K562 (cell line): ENCODE data around the gene PARD3B. TPM values are rescaled to one million over a fixed set of nuclear protein-coding genes. Genes with fewer than 3 reads are reported as not detected.
A peak's percentile ranks its signal among the peaks of the same experiment; 100 is the strongest.

Source experiments
- ATAC-seq: fragments of 200-7000 bp; cut with Tn5 transposase; 3 replicates; pipeline ENCODE4 v1.9.1; 2020; ENCODE audit warnings: moderate library complexity
- BruUV-seq: library from RNA; stranded (reverse); fragments of 400-500 nt; replicated peaks from 2 replicates; lab custom pipeline; 2021; lab: Mats Ljungman, UMichigan
- CTCF ChIA-PET: fragments of 300-600 bp; formaldehyde crosslinking; extraction: SDS; loops from one replicate; lab custom pipeline; 2021; ENCODE audit warnings: low intra/inter-chr PET ratio; lab: Yijun Ruan, JAX
- POLR2A ChIA-PET: fragments of 300-600, 350-650 bp; sonication (Branson Sonifier 250); formaldehyde crosslinking; extraction: SDS; loops from one replicate; lab custom pipeline; 2021; ENCODE audit warnings: antibody characterized with exemption, inconsistent platforms; lab: Yijun Ruan, JAX
- DNase-seq, 4 experiments: peaks; one replicate each; pipeline versions ENCODE4 v3.0.0 to v3.0.0-alpha.2; 2011 to 2018; ENCODE audit warnings: low spot score in 3 of 4, mixed read lengths in 3 of 4; ENCODE audit errors: extremely low read depth in 1 of 4
- FAIRE-seq: peaks from 2 replicates; lab custom pipeline; 2011; peaks lifted over from hg19 to GRCh38; lab: Jason Lieb, UNC
- H2AFZ ChIP-seq: 2 replicates; pipeline ENCODE4 v1.6.0; 2011; ENCODE audit warnings: low read depth, low read length, control low read depth, inconsistent platforms
- H3K27ac ChIP-seq: fragments of 200-600 bp; 3 replicates; pipeline ENCODE4 v1.8.0; 2011; ENCODE audit warnings: low read depth, mild to moderate bottlenecking, control low read depth, inconsistent platforms, low read length, moderate library complexity, mixed read lengths; ENCODE audit errors: extremely low read depth
- H3K27me3 ChIP-seq, 2 experiments: fragments of 300-600 bp in 1 of 2; 2 replicates in 1 of 2; 3 replicates in 1 of 2; pipeline versions ENCODE4 v1.6.0 to v1.8.0; 2011; ENCODE audit warnings: inconsistent platforms in 2 of 2, low read length in 2 of 2, mild to moderate bottlenecking in 1 of 2, mixed read lengths in 1 of 2, moderate library complexity in 1 of 2; ENCODE audit not compliant: control insufficient read depth in 2 of 2, insufficient read depth in 2 of 2
- H3K36me3 ChIP-seq: fragments of 300-600 bp; 3 replicates; pipeline ENCODE4 v1.8.0; 2011; ENCODE audit warnings: mild to moderate bottlenecking, low read length, inconsistent platforms; ENCODE audit not compliant: control insufficient read depth, insufficient read depth
- H3K4me1 ChIP-seq, 2 experiments: fragments of 200-600 bp in 1 of 2; replicated peaks in 1 of 2; 2 replicates in 1 of 2; 3 replicates in 1 of 2; pipeline versions ENCODE4 v1.5.1 to v1.8.0; 2011; ENCODE audit warnings: inconsistent platforms in 2 of 2, low read length in 2 of 2, mild to moderate bottlenecking in 1 of 2, mixed read lengths in 1 of 2, moderate library complexity in 1 of 2; ENCODE audit not compliant: control insufficient read depth in 2 of 2, insufficient read depth in 2 of 2
- H3K4me2 ChIP-seq: 2 replicates; pipeline ENCODE4 v1.6.1; 2011; ENCODE audit warnings: low read length, control low read depth, inconsistent platforms, mixed read lengths; ENCODE audit not compliant: insufficient read depth
- H3K4me3 ChIP-seq: fragments of 200-600 bp; sonication (generic), shearing (Covaris generic); 2 replicates; pipeline ENCODE4 v1.5.1; 2016; ENCODE audit warnings: control low read depth, inconsistent platforms
- H3K79me2 ChIP-seq: fragments of 200-600 bp; 3 replicates; pipeline ENCODE4 v1.8.0; 2011; ENCODE audit warnings: low read length, inconsistent platforms; ENCODE audit not compliant: control insufficient read depth, insufficient read depth
- H3K9ac ChIP-seq, 2 experiments: 2 replicates each; pipeline versions ENCODE4 v1.6.0 to v1.6.1; 2011; ENCODE audit warnings: low read depth in 2 of 2, low read length in 2 of 2, control low read depth in 1 of 2, inconsistent platforms in 1 of 2, mild to moderate bottlenecking in 1 of 2, mixed read lengths in 1 of 2; ENCODE audit not compliant: insufficient read depth in 1 of 2
- H3K9me1 ChIP-seq: one replicate; pipeline ENCODE4 v1.6.0; 2011; ENCODE audit warnings: inconsistent platforms, mild to moderate bottlenecking, low read length, moderate library complexity; ENCODE audit not compliant: control insufficient read depth, insufficient read depth
- H3K9me3 ChIP-seq: replicated peaks from 2 replicates; pipeline ENCODE4 v1.5.1; 2011; ENCODE audit warnings: low read depth, low read length, inconsistent platforms; ENCODE audit not compliant: control insufficient read depth, insufficient read depth
- H4K20me1 ChIP-seq: replicated peaks from 2 replicates; pipeline ENCODE4 v1.6.1; 2011; ENCODE audit warnings: low read length, inconsistent platforms, mixed read lengths; ENCODE audit not compliant: control insufficient read depth, insufficient read depth
- CEBPG ChIP-seq, 3 experiments: fragments of 200-800 bp in 1 of 3; sonication (Bioruptor generic) in 1 of 3; sonication (generic) in 1 of 3; formaldehyde crosslinking in 1 of 3; IDR thresholded peaks in 2 of 3; conservative IDR thresholded peaks in 1 of 3; 2 replicates each; pipeline versions ENCODE4 v1.6.1 to v1.8.0; 2016 to 2022; ENCODE audit warnings: missing compliant biosample characterization in 2 of 3, missing genetic modification characterization in 2 of 3, mild to moderate bottlenecking in 1 of 3, missing genetic modification reagents in 1 of 3
- EP400 ChIP-seq: fragments of 450-650 bp; IDR thresholded peaks from 2 replicates; pipeline ENCODE4 v1.6.1; 2017; ENCODE audit warnings: antibody characterized with exemption, mild to moderate bottlenecking, moderate library complexity
- HMG20B ChIP-seq: fragments of 250-450 bp; sonication (Bioruptor Pico); IDR thresholded peaks from 2 replicates; pipeline ENCODE4 v1.5.0; 2021; ENCODE audit warnings: mild to moderate bottlenecking
- NONO ChIP-seq, 2 experiments: fragments of 200-400 bp in 1 of 2; fragments of 450-650 bp in 1 of 2; formaldehyde crosslinking in 1 of 2; IDR thresholded peaks; 2 replicates each; pipeline ENCODE4 v1.6.1; 2017; ENCODE audit warnings: low read depth in 2 of 2, mild to moderate bottlenecking in 2 of 2, moderate library complexity in 2 of 2, low read length in 1 of 2
- NUFIP1 ChIP-seq: fragments of 450-650 bp; IDR thresholded peaks from 2 replicates; pipeline ENCODE4 v1.6.1; 2018; ENCODE audit not compliant: partially characterized antibody
- PRMT5 ChIP-seq: sonication (generic); formaldehyde crosslinking; IDR thresholded peaks from 2 replicates; pipeline ENCODE4 v1.5.0; 2020; ENCODE audit warnings: missing genetic modification reagents
- RBBP5 ChIP-seq: fragments of 200-600 bp; sonication (generic); IDR thresholded peaks from 2 replicates; pipeline ENCODE4 v1.6.1; 2012; ENCODE audit warnings: borderline replicate concordance, mild to moderate bottlenecking, low read length, control low read depth, inconsistent platforms; ENCODE audit not compliant: insufficient read depth, poor library complexity, severe bottlenecking
- ZNF436 ChIP-seq: fragments of 250-450, 450-650 bp; sonication (Bioruptor Pico); formaldehyde crosslinking; IDR thresholded peaks from 2 replicates; pipeline ENCODE4 v1.7.0; 2020; ENCODE audit warnings: mild to moderate bottlenecking
- WGBS: fragments of 100-300 bp; shearing (Covaris generic); methylation state at CpG from one replicate; pipeline ENCODE4 v1.1.6; 2016; ENCODE audit warnings: low coverage, mixed read lengths; ENCODE audit not compliant: insufficient coverage; ENCODE audit errors: missing lambda C conversion rate; 5-methylcytosine and 5-hydroxymethylcytosine counted together
- in situ Hi-C: fragments of 300-500 bp; cut with MboI; formaldehyde crosslinking; loops from 4 replicates; pipeline ENCODE4 v1.15.0; 2018; ENCODE audit warnings: inconsistent platforms, mixed read lengths
- intact Hi-C: fragments of 100-400 bp; cut with micrococcal nuclease; formaldehyde crosslinking; loops from 2 replicates; pipeline ENCODE4 v1.14.2; 2022
- polyA plus RNA-seq, 8 experiments: library from polyadenylated mRNA; depleted of rRNA in 4 of 8; stranded (reverse) in 5 of 8; unstranded in 3 of 8; fragments of >200 nt; fragmentation: Nextera tagmentation in 2 of 8; fragmentation: Illumina TruSeq in 1 of 8; extraction: Ambion mirVana in 2 of 8; extraction: Trizol in 1 of 8; gene quantifications; 2 replicates each; pipeline versions ENCODE4 v1.2.1 to v1.2.3, GENCODE V29; 2011 to 2014; ENCODE audit warnings: inconsistent platforms in 1 of 8, missing spikeins in 1 of 8
- total RNA-seq, 7 experiments: library from RNA; depleted of rRNA in 6 of 7; stranded (reverse); fragments of >200 nt in 6 of 7; fragmentation: Illumina TruSeq in 2 of 7; extraction: Trizol in 2 of 7; gene quantifications; 2 replicates each; pipeline versions ENCODE4 v1.2.1 to v1.2.3, GENCODE V29; 2011 to 2021; ENCODE audit warnings: low replicate concordance in 1 of 7
- TF ChIP-seq, protein P1 (sequence below): fragments of 250-450 bp; sonication (Bioruptor Pico); IDR thresholded peaks from 2 replicates; pipeline ENCODE4 v1.4.0; 2020; ENCODE audit warnings: mild to moderate bottlenecking, moderate library complexity
- TF ChIP-seq, protein P2 (sequence below): fragments of 250-450 bp; sonication (Bioruptor Pico); IDR thresholded peaks from 2 replicates; pipeline ENCODE4 v1.8.0; 2021; ENCODE audit warnings: mild to moderate bottlenecking, moderate library complexity
- TF ChIP-seq, protein P3 (sequence below), 2 experiments: fragments of 150-350 bp in 1 of 2; IDR thresholded peaks; 2 replicates each; pipeline ENCODE4 v1.6.1; 2012 to 2016; ENCODE audit warnings: low read depth in 2 of 2, low read length in 2 of 2, mild to moderate bottlenecking in 1 of 2, moderate library complexity in 1 of 2

PARD3B gene
- total and polyA plus RNA-seq, 9 of the 15 experiments (the other 6 are each of a cell fraction or from before 2014, with no cell fraction given), result 0.15 to 3.0 (median 1.1) TPM

DNA sequence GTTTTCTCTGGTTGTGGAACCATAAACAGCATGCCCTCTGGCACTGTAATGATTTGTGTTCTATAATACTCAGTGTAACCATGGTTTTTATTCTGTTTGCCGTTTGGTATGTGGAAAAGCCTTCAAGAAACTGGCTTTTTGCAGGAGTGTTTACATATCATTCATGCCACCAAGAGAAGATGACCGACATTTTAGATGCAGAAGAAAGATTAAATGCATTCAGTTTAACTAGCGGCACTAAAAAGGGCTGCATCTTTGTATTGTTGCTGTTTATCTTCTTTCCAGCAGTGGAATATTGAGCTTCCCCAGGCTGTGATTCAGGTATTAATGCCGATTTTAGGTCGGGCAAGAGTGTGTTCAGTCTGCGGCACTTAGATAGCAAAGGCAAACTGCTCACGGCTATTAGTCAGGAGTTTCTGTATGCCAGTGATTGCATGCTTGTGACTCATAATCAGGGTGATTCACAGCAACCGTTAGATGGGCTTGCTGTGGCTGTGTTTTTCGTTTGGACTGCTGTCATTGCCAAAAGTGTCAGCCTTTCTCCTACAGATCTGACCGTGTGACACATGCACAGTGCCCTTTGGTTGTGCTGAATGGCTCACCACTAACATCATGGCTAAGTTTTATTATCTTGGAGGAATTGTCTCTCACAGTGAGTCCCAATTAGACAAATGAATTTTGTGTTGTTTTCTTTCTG is 479.7 kb downstream of the PARD3B start:
- Histone ChIP-seq H3K27ac (peak overlapping the region; percentile 73), H3K4me3 (no peak overlapping the region), H4K20me1 (no peaks in the 10 kb centered on the region), H3K4me1 (peaks cover 0 to 15% of the 10 kb centered on the region in 2 experiments; a peak in 2 of 5 replicates), H3K4me2 (peak overlapping the region; percentile 69), H3K9me3 (no peaks in the 10 kb centered on the region), H3K9me1 (no peaks in the 10 kb centered on the region), H3K9ac (peak overlapping the region in 1 of 2 experiments; percentile 44; a peak in 1 of 4 replicates), H3K27me3 (no peaks in the 10 kb centered on the region), H3K79me2 (no peaks in the 10 kb centered on the region), H3K36me3 (no peaks in the 10 kb centered on the region), H2AFZ (no peak overlapping the region; the same call in 1 of the 2 replicates)
- FAIRE-seq (peak; percentile 95), ATAC-seq (peak; percentile 96), DNase-seq (peak; percentile 46 to 84 (median 60))
- CTCF ChIA-PET, result no interaction called here
- intact Hi-C loops (loop anchor here (10.0 kb wide), 1 partner anchor 110 kb away; no protein-coding TSS in a partner anchor), in situ Hi-C loops (no loop called here)
- 1% methylated on average over 10 of the region's 10 CpGs for WGBS
- BruUV-seq, result no TSS peak
- POLR2A ChIA-PET, result interaction anchor here (1.2 kb wide), 1 partner anchor 9 kb away, joined by 3 read pairs; no protein-coding TSS in a partner anchor
- TF ChIP-seq, protein P1, sequence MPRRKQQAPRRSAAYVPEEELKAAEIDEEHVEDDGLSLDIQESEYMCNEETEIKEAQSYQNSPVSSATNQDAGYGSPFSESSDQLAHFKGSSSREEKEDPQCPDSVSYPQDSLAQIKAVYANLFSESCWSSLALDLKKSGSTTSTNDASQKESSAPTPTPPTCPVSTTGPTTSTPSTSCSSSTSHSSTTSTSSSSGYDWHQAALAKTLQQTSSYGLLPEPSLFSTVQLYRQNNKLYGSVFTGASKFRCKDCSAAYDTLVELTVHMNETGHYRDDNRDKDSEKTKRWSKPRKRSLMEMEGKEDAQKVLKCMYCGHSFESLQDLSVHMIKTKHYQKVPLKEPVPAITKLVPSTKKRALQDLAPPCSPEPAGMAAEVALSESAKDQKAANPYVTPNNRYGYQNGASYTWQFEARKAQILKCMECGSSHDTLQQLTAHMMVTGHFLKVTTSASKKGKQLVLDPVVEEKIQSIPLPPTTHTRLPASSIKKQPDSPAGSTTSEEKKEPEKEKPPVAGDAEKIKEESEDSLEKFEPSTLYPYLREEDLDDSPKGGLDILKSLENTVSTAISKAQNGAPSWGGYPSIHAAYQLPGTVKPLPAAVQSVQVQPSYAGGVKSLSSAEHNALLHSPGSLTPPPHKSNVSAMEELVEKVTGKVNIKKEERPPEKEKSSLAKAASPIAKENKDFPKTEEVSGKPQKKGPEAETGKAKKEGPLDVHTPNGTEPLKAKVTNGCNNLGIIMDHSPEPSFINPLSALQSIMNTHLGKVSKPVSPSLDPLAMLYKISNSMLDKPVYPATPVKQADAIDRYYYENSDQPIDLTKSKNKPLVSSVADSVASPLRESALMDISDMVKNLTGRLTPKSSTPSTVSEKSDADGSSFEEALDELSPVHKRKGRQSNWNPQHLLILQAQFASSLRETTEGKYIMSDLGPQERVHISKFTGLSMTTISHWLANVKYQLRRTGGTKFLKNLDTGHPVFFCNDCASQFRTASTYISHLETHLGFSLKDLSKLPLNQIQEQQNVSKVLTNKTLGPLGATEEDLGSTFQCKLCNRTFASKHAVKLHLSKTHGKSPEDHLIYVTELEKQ, result no peak
- TF ChIP-seq PRMT5 (CRISPR knock-in tag) (no peak), CEBPG (CRISPR knock-in tag; IDR thresholded peaks at IDR 0.05) (peak; percentile 44; the same call in 1 of the 2 replicates), CEBPG (tag; conservative IDR thresholded peaks at IDR 0.05 in 1 of 2, IDR thresholded peaks at IDR 0.05 in 1 of 2) (no peak; a peak in 1 of 4 replicates), RBBP5 (no peak), HMG20B (CRISPR knock-in tag) (no peak), EP400 (0 out of 2 replicates have a peak, but pooled peaks have one; percentile 22), ZNF436 (CRISPR knock-in tag) (no peak), NONO (IDR thresholded peaks at IDR 0.05; ENCODE audit: low read depth in 2 of 2, low read length in 1 of 2) (no peak), NUFIP1 (no peak)
- TF ChIP-seq, protein P2, sequence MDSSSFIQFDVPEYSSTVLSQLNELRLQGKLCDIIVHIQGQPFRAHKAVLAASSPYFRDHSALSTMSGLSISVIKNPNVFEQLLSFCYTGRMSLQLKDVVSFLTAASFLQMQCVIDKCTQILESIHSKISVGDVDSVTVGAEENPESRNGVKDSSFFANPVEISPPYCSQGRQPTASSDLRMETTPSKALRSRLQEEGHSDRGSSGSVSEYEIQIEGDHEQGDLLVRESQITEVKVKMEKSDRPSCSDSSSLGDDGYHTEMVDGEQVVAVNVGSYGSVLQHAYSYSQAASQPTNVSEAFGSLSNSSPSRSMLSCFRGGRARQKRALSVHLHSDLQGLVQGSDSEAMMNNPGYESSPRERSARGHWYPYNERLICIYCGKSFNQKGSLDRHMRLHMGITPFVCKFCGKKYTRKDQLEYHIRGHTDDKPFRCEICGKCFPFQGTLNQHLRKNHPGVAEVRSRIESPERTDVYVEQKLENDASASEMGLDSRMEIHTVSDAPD (CRISPR knock-in tag), result no peak
- TF ChIP-seq, protein P3, sequence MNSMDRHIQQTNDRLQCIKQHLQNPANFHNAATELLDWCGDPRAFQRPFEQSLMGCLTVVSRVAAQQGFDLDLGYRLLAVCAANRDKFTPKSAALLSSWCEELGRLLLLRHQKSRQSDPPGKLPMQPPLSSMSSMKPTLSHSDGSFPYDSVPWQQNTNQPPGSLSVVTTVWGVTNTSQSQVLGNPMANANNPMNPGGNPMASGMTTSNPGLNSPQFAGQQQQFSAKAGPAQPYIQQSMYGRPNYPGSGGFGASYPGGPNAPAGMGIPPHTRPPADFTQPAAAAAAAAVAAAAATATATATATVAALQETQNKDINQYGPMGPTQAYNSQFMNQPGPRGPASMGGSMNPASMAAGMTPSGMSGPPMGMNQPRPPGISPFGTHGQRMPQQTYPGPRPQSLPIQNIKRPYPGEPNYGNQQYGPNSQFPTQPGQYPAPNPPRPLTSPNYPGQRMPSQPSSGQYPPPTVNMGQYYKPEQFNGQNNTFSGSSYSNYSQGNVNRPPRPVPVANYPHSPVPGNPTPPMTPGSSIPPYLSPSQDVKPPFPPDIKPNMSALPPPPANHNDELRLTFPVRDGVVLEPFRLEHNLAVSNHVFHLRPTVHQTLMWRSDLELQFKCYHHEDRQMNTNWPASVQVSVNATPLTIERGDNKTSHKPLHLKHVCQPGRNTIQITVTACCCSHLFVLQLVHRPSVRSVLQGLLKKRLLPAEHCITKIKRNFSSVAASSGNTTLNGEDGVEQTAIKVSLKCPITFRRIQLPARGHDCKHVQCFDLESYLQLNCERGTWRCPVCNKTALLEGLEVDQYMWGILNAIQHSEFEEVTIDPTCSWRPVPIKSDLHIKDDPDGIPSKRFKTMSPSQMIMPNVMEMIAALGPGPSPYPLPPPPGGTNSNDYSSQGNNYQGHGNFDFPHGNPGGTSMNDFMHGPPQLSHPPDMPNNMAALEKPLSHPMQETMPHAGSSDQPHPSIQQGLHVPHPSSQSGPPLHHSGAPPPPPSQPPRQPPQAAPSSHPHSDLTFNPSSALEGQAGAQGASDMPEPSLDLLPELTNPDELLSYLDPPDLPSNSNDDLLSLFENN (IDR thresholded peaks at IDR 0.05; ENCODE audit: low read depth in 2 of 2, low read length in 2 of 2), result peak in 1 of 2 experiments; percentile 94; a peak in 2 of 4 replicates
